HCT116 (cell line): ENCODE data around the gene SEC16A. TPM values are rescaled to one million over a fixed set of nuclear protein-coding genes. Genes with fewer than 3 reads are reported as not detected.

Experiments
- ATAC-seq: fragments of 200-7000 bp; cut with Tn5 transposase; 2 replicates; pipeline ENCODE4 v1.9.1; 2020; ENCODE audit warnings: mild to moderate bottlenecking, moderate library complexity
- BruUV-seq: library from RNA; stranded (reverse); fragments of 400-500 nt; replicated peaks from 2 replicates; lab custom pipeline; 2021; lab: Mats Ljungman, UMichigan
- CTCF ChIA-PET: fragments of 300-600 bp; sonication (Branson Sonifier 250); formaldehyde crosslinking; loops from one replicate; lab custom pipeline; 2021; ENCODE audit warnings: antibody characterized with exemption; lab: Charles Lee
- POLR2A ChIA-PET: fragments of 300-600, 350-600 bp; sonication (Branson Sonifier 250); formaldehyde crosslinking; loops from one replicate; lab custom pipeline; 2021; ENCODE audit warnings: antibody characterized with exemption; lab: Charles Lee
- RAD21 ChIA-PET, 2 experiments: fragments of 300-600 bp; sonication (Branson Sonifier 250); formaldehyde crosslinking; loops; one replicate each; lab custom pipeline; 2023; ENCODE audit warnings: low total read pairs in 2 of 2; ENCODE audit not compliant: uncharacterized antibody in 2 of 2, unreplicated experiment in 2 of 2, low non-redundant PET in 1 of 2; lab: Charles Lee
- DNase-seq: peaks from one replicate; pipeline ENCODE4 v3.0.0-alpha.2; 2010; ENCODE audit warnings: low read depth, low spot score
- H2AFZ ChIP-seq: fragments of 200-600 bp; shearing (Covaris generic), sonication (generic); 2 replicates; pipeline ENCODE4 v1.6.1; 2017; ENCODE audit warnings: low read depth, mixed run types, mixed read lengths, antibody characterized with exemption, low read length; ENCODE audit not compliant: poor library complexity, severe bottlenecking
- H3K27ac ChIP-seq: 2 replicates; pipeline ENCODE4 v1.5.1; 2012; ENCODE audit warnings: low read depth, low read length
- H3K27me3 ChIP-seq: fragments of 200-600 bp; sonication (generic); 2 replicates; pipeline ENCODE4 v1.6.1; 2016; ENCODE audit warnings: mixed run types, low read length, mixed read lengths; ENCODE audit not compliant: insufficient read depth
- H3K36me3 ChIP-seq, 2 experiments: fragments of 200-500 bp in 1 of 2; fragments of 200-600 bp in 1 of 2; sonication (Bioruptor generic) in 1 of 2; sonication (generic) in 1 of 2; 2 replicates each; pipeline versions ENCODE4 v1.5.1 to v1.6.1; 2014 to 2016; ENCODE audit warnings: low read length in 2 of 2, inconsistent platforms in 1 of 2, mixed read lengths in 1 of 2, mixed run types in 1 of 2; ENCODE audit not compliant: insufficient read depth in 2 of 2, control insufficient read depth in 1 of 2
- H3K4me1 ChIP-seq, 2 experiments: fragments of 200-600 bp in 1 of 2; sonication (generic) in 1 of 2; 2 replicates each; pipeline versions ENCODE4 v1.5.1 to v1.6.1; 2012 to 2017; ENCODE audit warnings: low read length in 2 of 2, inconsistent platforms in 1 of 2, mild to moderate bottlenecking in 1 of 2, mixed read lengths in 1 of 2, mixed run types in 1 of 2, moderate library complexity in 1 of 2; ENCODE audit not compliant: insufficient read depth in 2 of 2, control insufficient read depth in 1 of 2
- H3K4me2 ChIP-seq: fragments of 200-600 bp; sonication (generic); 2 replicates; pipeline ENCODE4 v1.6.1; 2017; ENCODE audit warnings: mixed run types, low read length, mixed read lengths
- H3K4me3 ChIP-seq, 2 experiments: fragments of 200-600 bp in 1 of 2; sonication (generic) in 1 of 2; replicated peaks in 1 of 2; 2 replicates each; pipeline ENCODE4 v1.5.1; 2011 to 2016; ENCODE audit warnings: low read length in 2 of 2, control low read depth in 1 of 2, low read depth in 1 of 2, mild to moderate bottlenecking in 1 of 2, mixed read lengths in 1 of 2, mixed run types in 1 of 2
- H3K79me2 ChIP-seq: fragments of 200-600 bp; sonication (generic); 2 replicates; pipeline ENCODE4 v1.6.1; 2017; ENCODE audit warnings: mild to moderate bottlenecking, mixed run types, low read length, moderate library complexity, mixed read lengths; ENCODE audit not compliant: insufficient read depth
- H3K9ac ChIP-seq: fragments of 200-600 bp; sonication (generic); 2 replicates; pipeline ENCODE4 v1.6.1; 2016; ENCODE audit warnings: low read length, mixed read lengths
- H3K9me2 ChIP-seq: fragments of 200-600 bp; sonication (generic), shearing (Covaris generic); 2 replicates; pipeline ENCODE4 v1.6.1; 2017; ENCODE audit warnings: mixed run types, mild to moderate bottlenecking, moderate library complexity; ENCODE audit not compliant: insufficient read depth
- H3K9me3 ChIP-seq, 2 experiments: fragments of 200-500 bp in 1 of 2; fragments of 200-600 bp in 1 of 2; sonication (Bioruptor generic) in 1 of 2; sonication (generic) in 1 of 2; 2 replicates each; pipeline ENCODE4 v1.6.1; 2014 to 2017; ENCODE audit warnings: low read length in 2 of 2, mixed read lengths in 2 of 2, inconsistent platforms in 1 of 2, low read depth in 1 of 2, mild to moderate bottlenecking in 1 of 2, mixed run types in 1 of 2, moderate library complexity in 1 of 2; ENCODE audit not compliant: control insufficient read depth in 1 of 2, insufficient read depth in 1 of 2
- H4K20me1 ChIP-seq: fragments of 200-600 bp; sonication (generic), shearing (Covaris generic); 2 replicates; pipeline ENCODE4 v1.6.1; 2017; ENCODE audit warnings: mixed run types, mild to moderate bottlenecking, moderate library complexity; ENCODE audit not compliant: insufficient read depth
- CEBPB ChIP-seq: IDR thresholded peaks from 2 replicates; pipeline ENCODE4 v1.6.1; 2012; ENCODE audit warnings: low read depth
- EZH2 ChIP-seq: fragments of 200-600 bp; sonication (generic); IDR thresholded peaks from 2 replicates; pipeline ENCODE4 v1.6.1; 2017; ENCODE audit warnings: antibody characterized with exemption, mixed run types
- EZH2phosphoT487 ChIP-seq: fragments of 200-600 bp; IDR thresholded peaks from 2 replicates; pipeline ENCODE4 v1.6.1; 2018; ENCODE audit warnings: antibody characterized with exemption, borderline replicate concordance
- POLR2A ChIP-seq: IDR thresholded peaks from 2 replicates; pipeline ENCODE4 v1.7.0; 2011; ENCODE audit warnings: borderline replicate concordance; ENCODE audit not compliant: insufficient read depth, insufficient read length; ENCODE audit errors: extremely low read depth
- POLR2AphosphoS5 ChIP-seq: IDR thresholded peaks from 2 replicates; pipeline ENCODE4 v1.6.1; 2011; ENCODE audit warnings: mild to moderate bottlenecking, low read depth, low read length, moderate library complexity
- SRF ChIP-seq: IDR thresholded peaks from 2 replicates; pipeline ENCODE4 v1.6.1; 2012; ENCODE audit warnings: low read depth
- TCF7L2 ChIP-seq: IDR thresholded peaks from 2 replicates; pipeline ENCODE4 v1.7.0; 2011; ENCODE audit warnings: borderline replicate concordance, inconsistent platforms; ENCODE audit not compliant: insufficient read depth, insufficient read length; ENCODE audit errors: extremely low read depth
- ZFX ChIP-seq: fragments of 450-650 bp; IDR thresholded peaks from 2 replicates; pipeline ENCODE4 v1.6.1; 2017
- ZNF274 ChIP-seq: fragments of 200-500 bp; sonication (Bioruptor generic); IDR thresholded peaks from 2 replicates; pipeline ENCODE4 v1.6.1; 2014; ENCODE audit warnings: mild to moderate bottlenecking, low read depth, low read length, inconsistent platforms
- intact Hi-C: fragments of 100-400 bp; cut with micrococcal nuclease; formaldehyde crosslinking; loops from 2 replicates; pipeline ENCODE4 v1.10.0; 2022
- total RNA-seq: library from RNA; stranded (reverse); gene quantifications from one replicate; pipeline ENCODE4 v1.2.1, GENCODE V29; 2021; ENCODE audit not compliant: unreplicated experiment
- TF ChIP-seq, protein P1 (sequence below): IDR thresholded peaks from 2 replicates; pipeline ENCODE4 v1.6.1; 2012
- TF ChIP-seq, protein P2 (sequence below): IDR thresholded peaks from 2 replicates; pipeline ENCODE4 v1.6.1; 2011; ENCODE audit warnings: mild to moderate bottlenecking, low read length, moderate library complexity; ENCODE audit not compliant: insufficient replicate concordance; ENCODE audit errors: extremely low read depth
- TF ChIP-seq, protein P3 (sequence below), 3 experiments: fragments of 200-600 bp in 1 of 3; sonication (generic) in 1 of 3; IDR thresholded peaks in 2 of 3; conservative IDR thresholded peaks in 1 of 3; 2 replicates each; pipeline ENCODE4 v1.5.1; 2012 to 2017; ENCODE audit warnings: low read depth in 2 of 3, low read length in 2 of 3, antibody characterized with exemption in 1 of 3, borderline replicate concordance in 1 of 3, control low read depth in 1 of 3, mild to moderate bottlenecking in 1 of 3, mixed read lengths in 1 of 3, mixed run types in 1 of 3, moderate library complexity in 1 of 3; ENCODE audit not compliant: insufficient read depth in 1 of 3

Gene SEC16A
- total RNA-seq, 1 experiment from 2014 or later, result 49.8 TPM

DNA sequence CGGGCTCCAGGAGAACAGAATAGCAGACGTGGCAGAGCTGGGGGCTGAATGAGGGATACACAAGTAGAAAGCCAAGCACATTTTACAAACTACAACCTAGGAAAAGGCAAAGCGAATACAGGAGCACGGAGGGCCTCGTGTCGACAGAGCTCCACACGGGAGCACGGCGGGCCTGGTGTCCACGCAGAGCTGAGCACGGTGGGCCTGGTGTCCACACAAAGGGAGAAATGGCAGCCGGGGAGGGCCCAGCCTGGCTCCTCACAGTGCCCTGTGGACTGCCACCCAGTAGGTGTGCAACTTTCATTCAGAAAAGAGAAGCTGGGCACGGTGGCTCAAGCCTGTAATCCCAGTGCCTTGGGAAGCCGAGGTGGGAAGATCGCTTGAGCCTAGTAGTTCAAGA lies 39.8 kb downstream of the SEC16A start:
- DNase-seq (no peak), ATAC-seq (no peak)
- CTCF ChIA-PET, result interaction anchor here (1.5 kb wide), 1 partner anchor 41 kb away, joined by 3 read pairs; no protein-coding TSS in a partner anchor
- Histone ChIP-seq H2AFZ (no peak overlapping the region), H3K79me2 (peaks cover 12% of the 10 kb centered on the region), H4K20me1 (no peaks in the 10 kb centered on the region), H3K4me1 (peaks cover 7 to 14% of the 10 kb centered on the region in 2 experiments), H3K4me3 (no peak overlapping the region), H3K36me3 (peaks cover 24 to 43% of the 10 kb centered on the region in 2 experiments), H3K9ac (no peak overlapping the region), H3K27ac (no peak overlapping the region), H3K27me3 (no peaks in the 10 kb centered on the region), H3K9me2 (no peaks in the 10 kb centered on the region), H3K4me2 (no peak overlapping the region), H3K9me3 (no peaks in the 10 kb centered on the region)
- BruUV-seq, result no TSS peak
- RAD21 ChIA-PET, result no interaction called here
- intact Hi-C loops, result no loop called here
- TF ChIP-seq, protein P1, sequence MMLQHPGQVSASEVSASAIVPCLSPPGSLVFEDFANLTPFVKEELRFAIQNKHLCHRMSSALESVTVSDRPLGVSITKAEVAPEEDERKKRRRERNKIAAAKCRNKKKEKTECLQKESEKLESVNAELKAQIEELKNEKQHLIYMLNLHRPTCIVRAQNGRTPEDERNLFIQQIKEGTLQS, result no peak
- TF ChIP-seq POLR2A, result no peak
- no peak for TF ChIP-seq SRF
- no peak for TF ChIP-seq EZH2
- TF ChIP-seq, protein P2, sequence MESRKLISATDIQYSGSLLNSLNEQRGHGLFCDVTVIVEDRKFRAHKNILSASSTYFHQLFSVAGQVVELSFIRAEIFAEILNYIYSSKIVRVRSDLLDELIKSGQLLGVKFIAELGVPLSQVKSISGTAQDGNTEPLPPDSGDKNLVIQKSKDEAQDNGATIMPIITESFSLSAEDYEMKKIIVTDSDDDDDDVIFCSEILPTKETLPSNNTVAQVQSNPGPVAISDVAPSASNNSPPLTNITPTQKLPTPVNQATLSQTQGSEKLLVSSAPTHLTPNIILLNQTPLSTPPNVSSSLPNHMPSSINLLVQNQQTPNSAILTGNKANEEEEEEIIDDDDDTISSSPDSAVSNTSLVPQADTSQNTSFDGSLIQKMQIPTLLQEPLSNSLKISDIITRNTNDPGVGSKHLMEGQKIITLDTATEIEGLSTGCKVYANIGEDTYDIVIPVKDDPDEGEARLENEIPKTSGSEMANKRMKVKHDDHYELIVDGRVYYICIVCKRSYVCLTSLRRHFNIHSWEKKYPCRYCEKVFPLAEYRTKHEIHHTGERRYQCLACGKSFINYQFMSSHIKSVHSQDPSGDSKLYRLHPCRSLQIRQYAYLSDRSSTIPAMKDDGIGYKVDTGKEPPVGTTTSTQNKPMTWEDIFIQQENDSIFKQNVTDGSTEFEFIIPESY, result no peak
- TF ChIP-seq ZFX, result no peak
- POLR2A ChIA-PET, result no interaction called here

DNA sequence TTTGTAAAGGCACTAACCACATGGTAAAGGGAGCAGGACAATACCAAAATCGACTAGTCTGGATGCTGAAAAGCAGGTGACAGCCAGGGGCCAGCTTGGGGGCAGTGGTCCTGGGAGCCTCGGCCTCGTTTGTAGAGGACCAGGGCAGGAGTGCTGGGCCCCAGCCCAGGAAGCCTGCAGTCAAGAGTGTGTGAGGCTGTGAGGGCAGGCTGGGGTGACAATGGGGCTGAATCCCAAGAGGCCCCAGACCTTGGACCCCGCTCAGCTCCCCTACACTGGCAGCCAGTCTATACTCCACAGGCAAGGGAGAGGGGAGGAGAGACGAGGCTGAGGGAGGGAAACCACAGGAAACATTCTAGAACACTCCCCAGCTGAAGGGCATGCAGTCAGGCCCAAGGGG lies 40.6 kb downstream of the SEC16A start:
- no peaks in the 10 kb centered on the region for H3K9me3 ChIP-seq
- ChIA-PET RAD21 (no interaction called here), CTCF (no interaction called here), POLR2A (no interaction called here)
- H3K4me1 ChIP-seq, result peaks cover 8 to 22% of the 10 kb centered on the region in 2 experiments
- no peaks in the 10 kb centered on the region for H3K27me3 ChIP-seq
- no peak overlapping the region for H2AFZ ChIP-seq
- no peak for TF ChIP-seq TCF7L2
- TF ChIP-seq ZNF274, result no peak
- TF ChIP-seq CEBPB, result no peak
- no peak for TF ChIP-seq EZH2phosphoT487
- TF ChIP-seq EZH2, result no peak
- TF ChIP-seq POLR2AphosphoS5, result no peak
- TF ChIP-seq, protein P3, sequence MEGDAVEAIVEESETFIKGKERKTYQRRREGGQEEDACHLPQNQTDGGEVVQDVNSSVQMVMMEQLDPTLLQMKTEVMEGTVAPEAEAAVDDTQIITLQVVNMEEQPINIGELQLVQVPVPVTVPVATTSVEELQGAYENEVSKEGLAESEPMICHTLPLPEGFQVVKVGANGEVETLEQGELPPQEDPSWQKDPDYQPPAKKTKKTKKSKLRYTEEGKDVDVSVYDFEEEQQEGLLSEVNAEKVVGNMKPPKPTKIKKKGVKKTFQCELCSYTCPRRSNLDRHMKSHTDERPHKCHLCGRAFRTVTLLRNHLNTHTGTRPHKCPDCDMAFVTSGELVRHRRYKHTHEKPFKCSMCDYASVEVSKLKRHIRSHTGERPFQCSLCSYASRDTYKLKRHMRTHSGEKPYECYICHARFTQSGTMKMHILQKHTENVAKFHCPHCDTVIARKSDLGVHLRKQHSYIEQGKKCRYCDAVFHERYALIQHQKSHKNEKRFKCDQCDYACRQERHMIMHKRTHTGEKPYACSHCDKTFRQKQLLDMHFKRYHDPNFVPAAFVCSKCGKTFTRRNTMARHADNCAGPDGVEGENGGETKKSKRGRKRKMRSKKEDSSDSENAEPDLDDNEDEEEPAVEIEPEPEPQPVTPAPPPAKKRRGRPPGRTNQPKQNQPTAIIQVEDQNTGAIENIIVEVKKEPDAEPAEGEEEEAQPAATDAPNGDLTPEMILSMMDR (IDR thresholded peaks at IDR 0.05 in 2 of 3, conservative IDR thresholded peaks at IDR 0.05 in 1 of 3; ENCODE audit: borderline replicate concordance in 1 of 3, insufficient read depth in 1 of 3, low read depth in 2 of 3, low read length in 2 of 3), result no peak
- TF ChIP-seq, protein P1, result no peak
- H3K79me2 ChIP-seq, result peaks cover 21% of the 10 kb centered on the region
- ATAC-seq, result no peak
- H3K4me3 ChIP-seq, result no peak overlapping the region
- H4K20me1 ChIP-seq, result no peaks in the 10 kb centered on the region
- peaks cover 16 to 36% of the 10 kb centered on the region in 2 experiments for H3K36me3 ChIP-seq
- no peak overlapping the region for H3K9ac ChIP-seq
- H3K9me2 ChIP-seq, result no peaks in the 10 kb centered on the region
- BruUV-seq, result no TSS peak
- intact Hi-C loops, result no loop called here
- H3K27ac ChIP-seq, result no peak overlapping the region
- no peak overlapping the region for H3K4me2 ChIP-seq
- DNase-seq, result no peak
